Fibroblast of skin of left biceps (primary cell): ENCODE results near the gene PAN3.
"Not testable (repeated sequence)": the region's sequence is repeated elsewhere in the genome, so short reads cannot be mapped to it uniquely, and the experiment has no call there.

Experiments used
- DNase-seq, 2 experiments: peaks; one replicate each; pipeline ENCODE4 v3.0.0-alpha.2; 2013; ENCODE audit warnings: low read depth in 2 of 2

The PAN3 gene

GRCh38 chr13:28138756-28139470 is 568 bp downstream of the PAN3 start:
- peak; percentile 80 to 83 for DNase-seq

DNA sequence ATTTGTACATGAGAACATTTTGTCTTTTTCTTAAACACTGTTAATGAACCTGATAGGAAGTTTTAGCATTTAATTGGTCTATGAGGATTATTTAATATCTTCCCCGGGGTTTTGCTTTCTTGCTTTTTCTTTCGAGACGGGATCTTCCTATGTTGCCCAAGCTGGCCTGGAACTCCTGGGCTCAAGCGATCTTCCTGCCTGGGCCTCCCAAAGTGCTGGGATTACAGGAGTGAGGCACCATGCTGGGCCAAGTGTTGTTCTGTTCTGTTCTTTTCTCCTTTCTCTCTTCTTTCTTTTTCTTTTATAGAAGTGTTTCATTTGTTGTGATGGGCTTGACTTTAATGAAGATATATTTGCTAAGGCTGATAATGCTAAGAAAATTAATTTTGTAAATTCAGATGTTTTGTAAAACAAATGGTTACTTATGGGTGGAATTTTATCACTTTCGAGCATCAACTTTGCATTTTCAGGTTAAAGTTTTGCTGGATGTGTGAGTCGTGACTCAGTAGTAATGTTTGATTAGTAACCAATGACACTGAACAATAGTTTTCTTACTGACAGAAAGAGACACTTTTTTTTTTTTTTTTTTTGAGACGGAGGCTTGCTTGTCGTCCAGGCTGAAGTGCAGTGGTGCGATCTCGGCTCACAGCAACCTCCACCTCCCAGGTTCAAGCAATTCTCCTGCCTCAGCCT is 2.2 kb downstream of the PAN3 start:
- no peak for DNase-seq

DNA sequence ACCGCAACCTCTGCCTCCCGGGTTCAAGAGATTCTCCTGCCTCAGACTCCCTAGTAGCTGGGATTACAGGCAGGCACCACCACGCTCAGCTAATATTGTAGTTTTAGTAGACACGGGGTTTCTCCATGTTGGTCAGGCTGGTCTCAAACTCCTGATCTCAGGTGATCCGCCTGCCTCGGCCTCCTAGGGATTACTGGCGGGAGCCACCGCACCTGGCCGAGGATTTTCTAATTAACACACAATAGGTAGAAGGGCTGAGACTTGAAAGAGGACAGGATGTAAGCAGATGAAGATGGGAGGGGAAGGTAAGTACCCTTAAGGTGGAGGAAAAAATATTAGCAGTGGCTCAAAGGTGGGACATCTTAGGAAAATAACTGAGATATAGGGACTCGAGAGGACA is 3.2 kb downstream of the PAN3 start:
- DNase-seq: not testable (repeated sequence)

GRCh38 chr13:28145049-28145448 is 6.7 kb downstream of the PAN3 start:
- DNase-seq: no peak

DNA sequence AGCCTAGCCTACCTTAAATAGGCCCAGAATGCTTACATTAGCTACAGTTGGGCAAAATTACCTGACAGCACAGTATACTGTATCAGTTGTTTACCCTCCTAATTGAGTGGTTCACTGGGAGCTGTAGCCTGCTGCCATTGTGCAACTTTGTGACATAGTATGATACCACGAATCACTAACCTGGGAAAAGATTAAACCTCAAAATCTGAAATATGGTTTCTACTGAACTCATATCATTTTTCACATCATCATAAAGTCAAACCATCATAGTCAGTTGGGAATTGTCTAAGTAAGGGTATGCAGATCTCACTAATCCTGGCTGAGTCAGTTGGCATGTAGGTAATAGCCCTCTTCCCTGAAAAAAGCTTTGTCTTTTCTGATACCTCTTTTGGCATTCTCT is 9.2 kb downstream of the PAN3 start:
- DNase-seq: peak; percentile 9 to 14

DNA sequence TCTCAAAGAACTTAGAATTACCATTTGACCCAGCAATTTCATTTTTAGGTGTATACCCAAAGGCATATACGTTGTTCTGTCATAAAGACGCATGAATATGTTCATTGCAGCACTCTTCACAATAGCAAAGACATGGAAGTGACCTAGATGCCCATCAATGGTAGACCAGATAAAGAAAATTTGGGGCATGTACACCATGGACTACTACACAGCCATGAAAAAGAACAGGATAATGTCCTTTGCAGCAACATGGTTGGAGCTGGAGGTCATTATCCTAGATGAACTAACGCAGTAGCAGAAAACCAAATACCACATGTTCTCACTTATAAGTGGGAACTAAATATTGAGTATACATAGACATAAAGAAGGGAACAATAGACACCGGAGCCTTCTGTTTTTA is 20.7 kb downstream of the PAN3 start:
- no peak for DNase-seq

GRCh38 chr13:28161370-28161769 is 23.0 kb downstream of the PAN3 start:
- DNase-seq: no peak

- no peak for DNase-seq
Observed at GRCh38 chr13:28163587-28163986, 25.2 kb downstream of the PAN3 start.

- DNase-seq: no peak
Observed at GRCh38 chr13:28166257-28166656, 27.9 kb downstream of the PAN3 start.

DNA sequence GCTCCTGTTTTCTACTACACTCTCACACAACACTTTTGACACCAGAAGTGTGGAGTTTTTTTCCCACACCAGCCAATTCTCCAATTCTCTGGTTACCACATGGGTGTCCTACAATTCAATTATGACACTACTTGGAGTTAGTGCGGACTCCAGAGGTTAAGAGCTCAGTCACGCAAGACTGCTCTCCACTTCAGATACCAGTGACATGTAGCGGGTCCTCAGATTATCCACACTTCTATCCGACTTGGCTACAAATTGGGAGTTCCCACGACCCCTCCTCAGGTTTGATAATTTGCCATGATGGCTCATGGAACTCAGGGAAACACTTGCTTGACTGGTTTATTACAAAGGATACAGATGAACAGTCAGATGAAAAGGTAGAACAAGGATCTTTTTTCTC is 32.9 kb downstream of the PAN3 start:
- no peak for DNase-seq

DNA sequence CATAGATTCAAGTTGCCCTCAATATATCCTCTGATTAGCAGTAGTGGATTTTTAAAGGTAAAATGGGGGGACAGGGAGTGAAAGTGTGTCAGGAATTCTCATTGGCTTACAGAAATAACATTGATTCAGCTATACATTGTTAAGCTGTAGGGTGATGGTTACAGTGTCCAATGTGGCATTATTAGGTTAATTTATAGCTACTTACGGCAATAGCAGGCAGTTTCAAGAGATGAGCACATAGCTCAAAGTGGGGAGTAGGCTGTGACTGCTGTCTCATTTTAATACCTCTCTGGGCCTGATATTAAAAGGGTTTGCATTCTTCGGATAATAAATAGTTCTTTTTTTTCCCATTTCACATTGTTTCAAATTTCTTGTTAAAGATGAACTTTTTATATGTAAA is 34.6 kb downstream of the PAN3 start:
- DNase-seq: no peak

- DNase-seq: no peak
Observed at GRCh38 chr13:28173793-28174192, 35.4 kb downstream of the PAN3 start.

GRCh38 chr13:28177327-28177726 is 39.0 kb downstream of the PAN3 start:
- DNase-seq: no peak

GRCh38 chr13:28177877-28178276 is 39.5 kb downstream of the PAN3 start:
- no peak for DNase-seq

DNA sequence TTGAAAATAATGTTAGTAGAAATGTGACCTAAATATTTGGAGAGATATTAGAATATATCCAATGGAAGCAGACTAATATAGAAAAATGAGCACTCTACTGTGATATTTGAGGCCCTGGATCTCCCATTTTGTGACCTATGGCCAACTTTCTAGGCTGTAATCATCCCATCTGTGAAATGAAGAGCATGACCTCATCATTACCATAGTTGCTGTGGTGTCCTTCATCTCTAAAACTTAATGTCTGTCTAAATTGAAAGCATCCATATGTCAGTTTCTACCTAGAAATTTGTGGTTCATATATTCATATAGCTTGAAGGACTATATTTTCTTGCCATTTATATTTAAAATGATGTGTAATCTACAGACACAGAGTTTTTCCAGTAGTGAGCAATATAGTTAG is 41.6 kb downstream of the PAN3 start:
- no peak for DNase-seq

DNA sequence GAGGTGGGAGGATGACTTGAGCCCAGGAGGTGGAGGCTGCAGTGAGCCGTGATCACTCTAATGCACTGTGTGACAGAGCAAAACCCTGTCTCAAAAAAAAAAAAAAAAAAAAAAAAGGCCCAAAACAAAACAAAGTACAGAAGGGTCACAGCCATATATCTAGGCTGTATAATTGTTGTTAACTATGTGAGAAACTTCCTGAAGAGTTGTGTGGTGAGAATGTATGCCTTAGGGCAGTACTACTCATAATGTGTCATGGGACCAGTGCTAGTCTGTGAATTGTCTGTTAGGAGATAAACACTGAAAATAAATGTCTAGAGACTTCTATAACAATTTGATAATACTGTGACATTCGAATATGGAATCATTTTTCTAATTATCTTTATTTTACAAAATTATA is 43.1 kb downstream of the PAN3 start:
- DNase-seq: no peak

GRCh38 chr13:28185256-28185655 is 46.9 kb downstream of the PAN3 start:
- DNase-seq: no peak

GRCh38 chr13:28199089-28199488 is 60.7 kb downstream of the PAN3 start:
- DNase-seq: no peak

DNA sequence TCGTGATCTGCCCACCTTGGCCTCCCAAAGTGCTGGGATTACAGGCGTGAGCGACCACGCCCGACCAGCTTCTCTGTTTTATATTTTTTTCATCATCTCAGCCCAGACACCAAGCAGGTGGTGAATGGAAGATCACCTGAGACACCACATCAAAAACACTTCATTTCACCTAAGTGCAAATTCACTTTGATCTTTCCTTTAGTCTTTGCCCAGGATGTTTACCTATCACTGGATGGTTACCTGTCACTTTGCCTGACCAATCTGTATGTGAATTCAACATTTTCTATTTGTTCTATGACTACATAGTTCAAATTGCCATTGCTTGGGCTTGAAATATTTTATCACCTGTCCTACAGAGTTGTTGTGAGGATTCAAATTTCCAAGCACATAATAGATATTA is 65.7 kb downstream of the PAN3 start:
- no peak for DNase-seq

DNA sequence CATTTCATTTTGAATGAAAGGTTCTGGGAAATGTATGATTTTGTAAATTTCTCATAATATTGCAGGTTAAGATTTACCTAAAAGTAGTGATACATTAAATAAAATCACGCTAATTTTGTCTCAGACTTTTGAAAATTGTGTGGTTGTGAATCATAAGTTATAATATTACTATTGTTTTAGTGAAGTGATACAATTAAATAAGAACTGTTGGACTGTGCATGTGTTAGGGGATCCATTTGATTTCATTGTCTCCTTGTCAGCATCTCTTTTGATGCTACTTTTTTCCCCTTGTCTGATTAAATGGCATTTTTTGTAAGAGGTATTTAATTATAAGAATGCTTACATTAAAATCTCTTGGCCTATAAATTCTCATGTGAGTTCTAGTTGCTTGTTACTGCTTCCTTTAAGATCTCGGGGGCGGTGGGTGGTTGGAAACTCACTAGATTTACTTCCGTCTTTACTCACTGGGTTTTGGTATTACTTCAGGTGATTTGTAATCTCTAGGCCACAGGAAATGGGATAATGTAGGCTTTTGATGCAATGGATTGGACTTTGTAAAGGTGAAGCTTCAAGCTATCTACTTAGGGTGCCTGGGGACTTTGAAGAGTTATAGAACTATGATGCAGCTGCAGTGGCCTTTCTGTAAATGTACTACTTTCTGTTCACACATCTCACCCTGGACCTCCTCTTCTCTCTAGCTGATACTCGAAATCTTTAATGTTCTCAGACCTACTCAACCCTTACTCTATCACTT is 66.5 kb downstream of the PAN3 start:
- no peak for DNase-seq

DNA sequence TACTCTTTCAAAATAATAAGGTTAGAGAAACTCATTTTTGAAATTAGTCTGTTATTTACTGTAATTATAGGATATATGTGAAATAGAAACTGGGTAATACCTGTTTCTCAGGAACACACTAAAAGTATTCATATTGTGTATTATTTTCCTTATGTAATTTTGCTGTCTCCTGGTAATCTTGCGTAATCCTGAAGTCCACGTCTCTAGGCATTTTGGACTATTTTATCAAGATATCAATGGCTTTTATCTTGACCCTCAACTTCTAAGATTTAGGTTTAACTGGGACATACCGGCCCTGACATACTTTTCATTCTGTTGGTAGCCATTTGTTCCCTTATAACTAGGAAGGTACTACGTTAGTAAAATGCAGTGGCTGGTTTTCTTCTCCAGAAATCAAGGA is 80.3 kb downstream of the PAN3 start:
- DNase-seq: no peak

- no peak for DNase-seq
Observed at GRCh38 chr13:28219408-28220099, 81.2 kb downstream of the PAN3 start.
